Measurements from ENCODE around the gene LSAMP.
"Not testable (repeated sequence)": the region's sequence is repeated elsewhere in the genome, so short reads cannot be mapped to it uniquely, and the experiment has no call there.

The LSAMP gene

DNA sequence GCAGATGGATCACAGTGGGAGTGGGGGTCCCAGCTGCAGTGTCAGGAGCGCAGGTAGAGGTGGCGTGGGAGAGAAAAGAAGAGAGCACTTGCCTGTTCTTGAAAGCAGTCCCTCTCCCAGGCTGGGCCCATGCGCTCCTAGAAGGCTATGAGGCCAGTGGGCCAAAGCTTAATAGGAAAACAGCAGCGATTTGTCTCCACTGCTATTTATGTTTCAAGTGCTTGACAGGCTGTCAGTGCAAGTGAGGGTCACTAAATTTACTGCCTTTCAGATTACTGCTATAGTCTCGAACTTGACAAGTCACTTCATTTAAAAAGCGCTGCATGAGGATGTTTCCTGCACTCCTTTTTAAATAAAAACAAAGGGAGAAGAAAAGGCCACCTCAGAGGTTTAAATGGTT lies 582.4 kb downstream of the LSAMP start:
- DNase-seq = peak in 2 of 3 experiments; percentile 60 to 85

DNA sequence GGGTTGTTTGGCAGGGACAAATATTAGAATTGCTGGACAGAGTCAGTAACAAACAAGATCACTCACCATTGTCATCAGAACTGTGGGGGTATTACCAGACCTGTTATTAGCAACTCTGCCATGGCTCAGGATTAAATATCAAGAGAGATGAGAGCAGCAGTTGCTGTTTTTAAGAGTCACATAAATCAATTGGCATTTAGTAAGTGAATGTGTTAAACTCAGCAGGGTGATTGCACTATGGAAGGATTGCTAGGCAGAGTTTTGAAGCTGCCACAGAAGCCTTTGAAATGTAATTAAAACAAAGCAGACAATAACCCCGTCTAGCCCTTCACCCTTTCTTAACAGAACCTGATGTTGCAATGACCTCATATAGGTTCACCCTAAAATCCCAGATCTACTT lies 583.2 kb downstream of the LSAMP start:
- DNase-seq = peak in 2 of 3 experiments; percentile 66 to 94

DNA sequence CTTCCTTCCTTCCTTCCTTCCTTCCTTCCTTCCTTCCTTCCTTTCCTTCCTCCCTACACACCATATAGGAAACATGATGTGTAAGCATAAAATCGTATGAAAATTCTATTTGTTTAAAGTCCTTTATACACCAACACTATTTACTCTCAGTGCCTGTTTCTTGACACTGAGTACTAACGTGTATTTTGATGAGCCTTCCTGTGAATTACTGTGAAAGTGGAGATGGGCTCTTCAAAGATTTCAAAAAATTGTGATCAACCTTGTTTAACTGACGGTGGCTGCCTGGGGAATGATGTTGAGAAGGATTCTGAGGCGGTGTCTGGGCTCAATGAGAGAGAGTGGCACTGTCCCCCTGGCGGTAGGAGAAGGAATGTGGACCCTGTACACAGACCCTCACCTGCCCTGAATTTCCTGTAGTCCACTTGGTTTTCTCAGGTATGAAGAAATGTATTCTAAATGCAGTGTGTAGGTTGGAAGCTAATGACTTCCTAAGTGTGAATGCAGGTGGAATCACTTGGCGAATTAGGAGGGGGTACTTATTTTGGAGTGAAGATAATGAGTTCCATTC lies 584.0 kb downstream of the LSAMP start:
- DNase-seq = no peak

DNA sequence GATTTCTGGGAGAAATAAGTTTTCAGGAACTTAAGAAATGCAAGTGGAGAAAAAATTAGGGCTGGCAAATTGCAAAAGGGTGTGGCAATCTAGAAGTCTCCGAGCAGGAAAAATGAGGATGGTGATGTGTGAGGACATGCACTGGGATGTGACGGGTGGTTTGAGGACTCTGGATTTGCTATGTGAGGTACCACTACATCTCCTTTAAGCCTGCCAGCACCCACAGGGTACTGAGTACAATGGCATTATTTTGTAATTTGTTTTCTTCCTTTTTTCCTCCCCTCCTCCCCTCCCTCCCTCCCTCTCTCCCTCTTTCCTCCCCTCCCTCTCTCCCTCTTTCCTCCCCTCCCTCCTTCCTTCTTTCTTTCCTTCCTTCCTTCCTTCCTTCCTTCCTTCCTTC lies 584.5 kb downstream of the LSAMP start:
- DNase-seq = no peak

DNA sequence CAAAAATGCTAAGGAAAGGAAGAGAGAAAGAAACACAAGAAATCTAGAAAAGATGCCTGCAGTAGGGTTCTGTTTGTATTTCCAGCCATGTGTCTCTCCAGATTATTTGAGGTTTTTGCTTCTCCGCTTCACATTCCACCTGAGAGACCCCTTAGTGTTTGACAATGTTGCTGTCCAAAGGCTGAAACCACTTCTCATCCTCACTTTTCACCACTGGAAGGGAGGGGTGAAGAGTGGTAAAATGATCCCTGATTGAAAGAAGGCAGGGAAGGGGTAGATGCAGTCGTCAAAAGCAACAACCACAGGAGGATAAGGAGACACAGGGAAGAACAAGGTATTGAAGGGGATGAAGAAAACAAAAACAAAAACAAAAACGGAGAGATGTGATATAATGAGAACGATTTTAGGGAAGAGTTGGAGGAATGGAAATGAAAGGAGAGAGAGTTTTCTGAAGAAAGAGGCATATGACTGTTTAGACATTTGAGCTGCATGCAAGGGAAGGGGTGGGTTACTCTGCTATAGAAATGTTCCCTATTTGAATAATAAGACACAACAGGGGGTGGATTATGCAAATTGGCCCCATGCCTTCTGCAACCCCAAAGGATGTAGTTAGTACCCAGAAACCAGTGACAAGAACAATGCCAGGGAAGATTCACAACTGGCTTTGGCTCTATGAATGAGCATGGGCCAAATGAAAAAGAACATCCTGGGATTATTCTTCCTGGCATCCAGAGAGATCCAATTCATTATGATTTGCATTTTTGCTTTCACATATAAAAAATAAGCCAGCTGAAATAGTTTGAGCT lies 586.1 kb downstream of the LSAMP start:
- DNase-seq = no peak

DNA sequence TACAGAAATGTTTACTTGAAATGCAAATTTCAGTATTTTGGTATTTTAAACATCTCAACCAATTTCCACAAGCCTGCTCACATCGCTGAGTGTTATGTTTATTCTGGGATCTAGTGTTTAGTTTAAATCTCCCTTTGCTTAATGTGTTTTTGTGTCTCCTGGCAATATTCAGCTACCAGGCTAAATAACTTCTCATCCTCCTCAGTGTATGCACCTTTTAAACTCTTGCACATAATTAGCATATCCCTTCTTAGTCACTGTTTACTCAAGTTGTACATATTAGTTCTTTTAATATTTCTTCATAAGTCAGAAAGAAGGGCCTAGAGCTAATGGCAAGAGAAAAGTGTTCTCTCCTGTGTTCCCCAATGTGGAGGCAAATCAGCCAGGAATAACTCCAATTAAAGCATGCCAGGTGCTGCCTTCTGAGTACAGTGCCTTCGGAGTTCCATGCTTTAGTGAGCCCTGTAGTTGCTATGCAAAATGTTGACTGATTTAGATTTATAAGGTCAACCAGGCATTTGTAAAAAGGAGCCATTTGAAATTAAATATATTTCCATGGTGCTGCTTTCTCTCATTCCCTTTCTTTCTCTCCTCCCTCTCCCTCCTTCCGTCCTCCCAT lies 587.7 kb downstream of the LSAMP start:
- peak in 2 of 3 experiments; percentile 5 to 60 for DNase-seq

DNA sequence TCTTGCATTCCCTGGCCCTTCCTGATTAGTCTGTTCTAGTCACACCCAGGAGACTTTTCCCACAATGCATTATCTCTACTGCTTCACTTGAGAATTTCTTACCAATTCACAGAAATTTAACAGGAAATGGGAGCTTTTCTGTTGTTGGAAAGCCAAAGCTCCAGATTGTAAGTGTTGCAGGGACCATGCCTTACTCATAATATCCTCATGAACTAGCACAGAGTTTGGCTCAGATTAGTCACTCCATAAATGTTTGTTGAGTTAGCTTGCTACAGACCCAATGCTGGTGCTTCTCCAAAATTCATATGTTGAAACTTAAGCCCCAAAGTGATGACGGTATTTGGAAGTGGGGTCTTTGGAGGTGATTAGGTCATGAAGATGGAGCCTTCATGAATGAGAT lies 589.4 kb downstream of the LSAMP start:
- no peak for DNase-seq

DNA sequence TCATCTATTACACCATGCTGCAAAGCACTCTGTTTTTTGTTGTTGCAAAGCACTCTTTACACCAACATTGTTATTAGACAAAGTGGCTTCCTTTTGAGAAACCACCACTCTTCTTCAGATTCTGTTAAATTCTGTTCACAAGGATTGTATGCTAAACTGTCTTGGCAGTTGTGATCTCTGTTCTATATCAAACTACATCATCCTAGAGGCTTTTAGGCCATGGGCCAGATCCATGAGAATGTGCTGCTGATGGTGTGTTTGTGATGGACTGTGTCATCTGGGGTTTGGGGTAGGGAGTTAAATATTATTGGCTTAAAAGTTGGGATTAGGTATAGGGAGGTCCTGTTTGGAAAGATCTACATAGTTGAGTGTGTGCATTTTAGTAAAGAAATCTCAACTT lies 592.2 kb downstream of the LSAMP start:
- no peak for DNase-seq

DNA sequence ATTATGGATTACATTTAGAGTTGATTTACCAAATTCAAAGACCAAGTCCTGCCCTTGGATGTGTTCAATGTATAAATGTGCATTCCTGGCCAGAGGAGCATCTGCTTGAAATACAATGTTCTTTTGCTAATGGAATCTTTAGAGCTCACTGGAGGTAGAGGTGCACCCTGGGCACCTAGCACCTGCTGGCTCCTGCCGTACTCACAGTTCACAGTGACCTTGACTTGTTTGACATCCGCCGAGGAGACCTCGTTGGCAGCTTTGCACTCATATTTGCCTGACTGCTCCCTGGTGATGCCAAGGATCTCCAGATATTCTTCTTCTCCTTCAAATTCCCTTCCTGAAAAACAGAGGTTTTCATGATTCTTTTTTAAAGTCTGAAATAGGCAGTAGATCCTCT lies 593.0 kb downstream of the LSAMP start:
- DNase-seq = no peak

DNA sequence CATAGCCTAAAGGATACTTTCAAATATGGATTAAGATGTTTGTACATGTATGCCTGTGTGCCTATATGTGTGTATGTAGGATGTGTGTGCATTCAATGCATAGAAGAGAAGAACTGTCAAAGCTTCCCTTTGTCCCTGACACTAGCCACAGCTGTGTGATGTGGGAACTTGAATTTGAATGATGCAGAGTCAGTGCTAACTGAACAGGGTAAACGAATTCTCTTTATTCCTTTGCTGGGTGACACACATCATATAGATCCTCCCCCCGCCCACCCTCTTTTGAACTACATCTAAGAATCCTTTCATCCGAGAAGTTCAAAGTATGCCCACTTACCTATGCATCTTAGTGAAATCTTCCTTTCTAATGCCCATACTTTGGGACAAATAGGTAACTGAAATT lies 593.7 kb downstream of the LSAMP start:
- no peak for DNase-seq

DNA sequence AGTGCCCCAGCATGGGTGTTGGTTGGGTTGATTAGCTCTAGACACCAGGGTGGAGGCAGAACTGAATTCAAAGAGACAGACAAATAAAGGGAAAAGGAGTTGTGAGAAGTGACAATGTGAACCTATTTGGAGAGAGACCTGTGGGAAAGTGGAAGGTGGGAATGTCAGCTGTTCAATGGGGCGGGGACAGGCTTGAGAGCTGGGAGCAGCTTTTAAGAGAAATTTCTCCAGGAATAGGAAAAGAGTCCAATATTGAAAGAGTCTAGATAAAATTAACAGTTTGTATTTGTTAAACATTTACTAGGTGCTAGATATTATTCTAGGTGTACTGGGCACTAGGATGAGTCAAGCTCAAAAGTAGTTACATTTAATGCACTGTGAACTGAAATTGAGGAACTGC lies 596.6 kb downstream of the LSAMP start:
- DNase-seq = no peak

DNA sequence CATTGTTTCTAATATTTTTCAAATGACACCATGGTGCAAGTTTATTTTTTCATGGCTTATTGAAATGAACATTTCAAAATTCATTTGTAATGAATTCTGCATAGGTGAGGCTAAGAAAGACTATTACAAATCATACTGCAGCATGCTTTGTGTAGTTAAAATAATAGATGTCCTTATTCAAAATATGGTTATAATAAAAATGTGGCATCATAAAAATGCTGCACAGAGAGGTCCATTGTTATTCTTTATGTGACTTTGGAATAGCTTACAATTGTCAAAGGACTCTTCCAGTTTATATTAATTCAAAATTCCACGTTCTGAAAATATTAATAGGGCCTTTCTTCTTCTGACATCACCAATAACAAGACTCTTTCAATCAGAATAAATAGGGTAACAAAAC lies 599.3 kb downstream of the LSAMP start:
- DNase-seq = no peak

DNA sequence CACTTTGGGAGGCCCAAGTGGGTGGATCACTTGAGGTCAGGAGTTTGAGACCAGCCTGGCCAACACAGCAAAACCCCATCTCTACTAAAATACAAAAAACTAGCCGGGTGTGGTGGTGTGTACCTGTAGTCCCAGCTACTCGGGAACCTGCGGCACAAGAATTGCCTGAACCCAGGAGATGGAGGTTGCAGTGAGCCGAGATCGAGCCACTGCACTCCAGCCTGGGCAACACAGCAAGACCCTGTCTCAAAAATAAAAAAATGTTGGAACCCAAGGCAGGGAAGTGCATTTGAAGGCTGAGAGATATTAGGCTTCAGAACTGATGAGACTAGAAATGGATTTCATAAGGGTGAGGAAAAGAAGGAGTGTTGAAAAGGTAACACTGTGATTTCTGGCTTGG lies 600.6 kb downstream of the LSAMP start:
- not testable (repeated sequence) for DNase-seq

DNA sequence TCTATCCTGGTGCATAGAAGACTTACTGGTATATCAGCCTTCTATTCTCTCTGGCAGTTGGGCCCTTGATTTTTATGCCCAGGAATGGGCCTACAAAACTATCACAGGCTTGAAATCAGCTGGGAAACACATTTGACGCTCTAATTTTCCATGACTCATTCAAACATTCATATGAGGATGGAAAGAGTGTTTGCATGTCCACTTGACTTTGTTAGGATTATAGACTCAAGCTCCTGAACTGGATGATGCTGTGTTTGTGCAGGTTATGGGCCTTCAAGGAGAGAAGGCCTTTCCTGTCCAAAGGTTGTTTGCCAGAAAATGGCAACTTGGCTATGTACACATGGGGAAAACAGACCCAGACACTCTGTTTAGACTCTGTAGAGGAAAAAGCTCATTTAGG lies 602.1 kb downstream of the LSAMP start:
- peak; percentile 15 to 64 (median 31) for DNase-seq

DNA sequence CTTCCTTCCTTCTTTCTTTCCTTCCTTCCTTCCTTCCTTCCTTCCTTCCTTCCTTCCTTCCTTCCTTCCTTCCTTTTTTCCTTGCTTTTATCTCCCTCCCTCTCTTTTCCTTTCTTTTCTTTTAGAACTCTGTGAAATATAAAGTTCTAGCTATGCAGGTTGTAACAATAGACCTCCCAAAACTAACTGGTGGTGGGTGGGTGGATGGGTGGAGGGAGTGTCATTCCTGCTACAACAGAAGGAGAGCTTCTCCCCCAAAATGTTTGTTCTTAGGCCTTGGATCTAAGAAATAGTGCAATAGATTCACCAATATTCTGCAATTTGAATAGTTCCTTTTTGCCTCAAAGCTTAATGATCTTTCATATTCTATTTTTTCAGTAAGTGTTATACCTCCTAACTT lies 606.0 kb downstream of the LSAMP start:
- DNase-seq = no peak

DNA sequence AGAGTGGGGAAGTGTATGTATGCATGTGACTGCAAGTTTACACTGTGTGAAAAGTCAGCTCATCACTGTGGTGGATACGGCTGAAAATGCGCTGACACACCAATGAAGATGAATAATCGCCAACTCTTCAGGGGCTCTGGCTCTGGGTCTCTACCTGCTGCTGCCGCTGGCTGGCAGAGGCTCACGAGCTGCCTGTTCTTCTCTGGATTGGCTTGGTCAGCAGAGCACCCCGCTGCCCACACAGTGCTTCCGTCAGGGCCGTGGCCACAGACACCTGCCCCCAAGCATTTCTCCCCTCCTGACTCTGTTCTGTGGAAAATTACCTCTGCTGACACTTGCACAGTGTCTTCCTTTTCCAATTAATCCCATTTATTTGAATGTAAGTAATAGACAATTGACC lies 606.5 kb downstream of the LSAMP start:
- DNase-seq = no peak

DNA sequence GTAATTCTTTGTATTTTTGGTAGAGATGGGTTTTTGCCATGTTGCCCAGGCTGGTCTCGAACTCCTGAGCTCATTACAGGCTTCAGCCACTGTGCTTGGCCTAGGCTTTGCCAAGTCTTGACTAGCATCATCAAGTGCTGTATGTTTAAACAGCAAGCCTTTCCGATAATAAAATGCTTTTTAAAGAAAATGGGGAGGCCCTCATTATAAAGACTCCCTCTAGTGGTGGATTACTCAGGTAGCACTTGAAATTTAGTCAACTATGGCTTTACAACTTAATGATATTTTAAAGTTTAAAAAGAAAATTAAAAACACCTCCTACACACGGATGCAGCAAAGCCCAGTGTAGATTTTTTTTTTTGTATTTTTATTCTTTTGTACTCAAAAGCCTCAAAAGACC lies 608.3 kb downstream of the LSAMP start:
- no peak for DNase-seq

DNA sequence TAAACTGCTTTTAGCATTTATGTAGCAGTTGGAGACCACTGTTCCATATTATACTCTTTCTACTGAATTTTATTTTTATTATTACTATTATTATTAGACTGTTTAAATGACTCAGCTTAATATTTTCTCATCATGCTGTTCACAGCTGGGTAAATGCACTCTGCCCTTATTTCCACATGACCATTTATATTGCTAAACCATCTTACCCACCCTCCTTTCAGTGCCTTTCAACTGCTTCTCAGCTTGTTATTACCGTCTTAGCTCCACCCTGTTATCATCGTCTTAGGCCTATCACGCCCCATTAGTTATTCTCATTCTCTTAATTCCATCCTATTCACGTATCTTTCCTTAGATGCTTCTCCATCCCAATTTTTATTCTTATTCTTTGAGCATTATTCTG lies 609.3 kb downstream of the LSAMP start:
- DNase-seq = no peak

DNA sequence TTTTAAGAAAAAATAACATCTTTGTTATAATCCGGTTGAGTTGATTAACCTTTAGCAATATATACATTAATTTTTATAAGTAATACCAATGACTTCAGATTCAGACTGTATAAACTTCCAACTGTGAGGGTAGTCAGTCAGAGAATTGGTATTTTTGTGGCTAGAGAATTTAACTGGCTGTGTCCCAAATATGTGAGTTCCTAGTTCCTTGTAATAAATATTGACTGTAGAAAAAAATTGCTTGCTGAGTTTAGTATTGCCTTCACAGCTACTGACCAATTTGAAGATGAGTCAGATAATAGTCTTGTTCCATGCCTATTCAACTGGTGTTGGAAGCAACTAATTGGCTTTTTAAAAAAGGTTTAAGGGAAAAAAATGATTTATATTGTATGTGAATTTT lies 611.2 kb downstream of the LSAMP start:
- DNase-seq = no peak

DNA sequence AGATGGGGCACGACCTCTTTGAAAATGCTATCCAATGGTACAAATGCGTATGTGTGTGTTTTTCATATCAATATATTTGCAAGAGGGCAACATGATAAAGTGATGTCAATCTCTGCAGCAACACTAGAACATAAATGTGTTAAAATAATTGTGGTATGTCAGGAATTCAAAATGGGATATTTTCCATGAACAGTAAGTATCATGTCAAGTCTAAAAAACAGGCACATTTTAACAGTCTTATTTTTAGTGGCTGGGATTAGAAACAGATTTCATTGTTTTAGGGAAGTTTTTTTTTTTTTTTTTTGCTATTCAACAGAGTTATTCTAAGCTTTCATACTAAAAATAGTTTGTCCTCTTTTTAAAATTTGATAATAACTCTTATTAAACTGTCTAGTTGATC lies 612.2 kb downstream of the LSAMP start:
- DNase-seq = no peak

DNA sequence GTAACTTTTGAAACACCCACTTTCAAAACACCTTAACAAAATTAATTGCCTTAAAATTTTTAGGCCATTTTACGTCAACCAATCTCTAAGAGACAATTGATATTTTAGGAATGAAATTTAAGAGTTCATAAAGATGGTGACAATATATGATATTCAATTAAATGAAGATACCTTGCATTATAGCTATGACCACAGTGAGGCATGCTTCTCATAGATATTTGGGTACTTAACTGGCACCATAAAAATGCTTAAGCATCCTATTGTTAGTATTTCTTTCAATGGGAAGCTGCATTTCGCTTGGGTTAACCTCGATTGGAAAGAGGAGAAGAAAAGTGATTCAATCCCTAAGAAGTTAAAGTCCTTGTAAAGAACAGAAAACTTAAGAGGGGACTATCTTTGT lies 613.0 kb downstream of the LSAMP start:
- peak in 1 of 3 experiments; percentile 24 for DNase-seq

DNA sequence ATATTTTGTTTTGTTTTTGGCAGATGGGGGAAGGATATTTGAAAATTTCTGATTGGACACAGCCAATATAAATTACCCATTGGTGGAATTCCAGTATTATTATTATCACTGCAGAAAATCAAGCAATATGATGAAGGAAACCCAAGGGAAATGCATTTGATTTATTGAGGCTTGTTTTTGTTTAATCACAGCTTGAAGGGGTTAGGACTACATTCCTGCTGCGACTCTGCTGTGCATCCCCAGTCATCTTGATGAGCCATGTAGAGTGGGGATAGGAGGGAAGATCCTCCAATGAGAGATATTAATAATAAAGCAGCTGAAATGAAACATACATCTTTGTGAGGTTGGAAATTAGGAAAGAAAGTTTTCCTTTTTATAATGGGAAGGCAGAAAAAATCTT lies 613.4 kb downstream of the LSAMP start:
- no peak for DNase-seq

DNA sequence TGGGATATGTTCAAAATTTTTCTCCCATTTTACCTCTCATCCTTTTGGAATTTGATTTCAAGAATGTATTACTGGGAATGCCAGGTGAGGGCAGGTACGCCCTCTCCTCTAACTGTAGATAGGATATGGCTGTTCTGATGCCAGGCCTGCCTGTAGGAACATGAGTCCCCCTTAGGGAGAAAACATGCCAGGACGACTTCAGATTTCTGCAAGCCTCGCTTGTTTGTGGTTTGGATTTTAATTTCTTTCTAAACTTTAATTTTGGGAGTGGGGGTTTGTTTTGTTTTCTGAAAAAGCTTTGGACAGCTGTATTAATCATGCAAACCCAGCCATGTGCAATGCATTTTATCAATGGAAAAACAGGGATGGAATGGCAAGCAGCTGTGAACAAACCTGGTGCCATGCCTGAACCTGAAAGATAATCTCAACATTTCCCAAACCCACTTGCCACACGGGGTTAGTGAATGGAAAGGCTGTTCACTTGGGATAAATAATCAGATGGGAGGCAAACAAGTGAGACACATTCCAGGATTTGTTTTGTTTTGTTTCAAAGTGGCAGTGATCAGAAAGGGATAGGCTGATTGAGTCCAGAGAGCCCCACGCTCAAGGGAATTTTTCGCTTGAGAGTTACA lies 614.4 kb downstream of the LSAMP start:
- no peak for DNase-seq

DNA sequence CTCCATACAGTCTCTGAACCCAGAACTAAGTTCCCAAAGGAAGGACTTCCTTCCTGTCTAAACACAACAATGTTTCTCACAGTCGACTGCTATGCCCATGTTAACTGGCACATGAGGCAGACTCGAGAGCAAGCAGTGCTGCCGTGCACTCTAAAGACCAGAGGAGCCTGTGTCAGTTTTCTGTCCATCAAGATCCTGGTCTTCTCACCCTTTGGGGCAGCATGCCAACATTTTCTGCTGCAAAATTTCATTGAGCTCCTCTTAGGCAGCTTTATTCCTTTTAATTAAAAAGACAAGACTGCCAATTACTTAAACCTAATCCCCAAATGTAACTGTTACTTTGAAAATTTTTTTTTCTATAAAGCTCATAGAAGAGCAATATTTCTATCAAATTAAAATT lies 616.9 kb downstream of the LSAMP start:
- peak in 1 of 3 experiments; percentile 5 for DNase-seq

Data from NCI-H1417 (cell line).